HK-2 (cell line): ENCODE results near the gene PKP4.

Experiments used
- DNase-seq: peaks from one replicate; pipeline ENCODE4 v3.0.0-alpha.2; 2018; ENCODE audit not compliant: unreplicated experiment

Gene PKP4

GRCh38 chr2:158499383-158499782 lies 42.6 kb downstream of the PKP4 start:
- no peak for DNase-seq

- DNase-seq, result no peak
These were observed 43.6 kb downstream of the PKP4 start for GRCh38 chr2:158500333-158500732.

GRCh38 chr2:158501301-158501700 lies 44.5 kb downstream of the PKP4 start:
- DNase-seq, result no peak

- no peak for DNase-seq
These were observed 46.2 kb downstream of the PKP4 start for GRCh38 chr2:158502974-158503373.

GRCh38 chr2:158504088-158504487 lies 47.3 kb downstream of the PKP4 start:
- no peak for DNase-seq

GRCh38 chr2:158505448-158505934 lies 48.7 kb downstream of the PKP4 start:
- no peak for DNase-seq

- DNase-seq, result no peak
These were observed 50.4 kb downstream of the PKP4 start for GRCh38 chr2:158507141-158507540.

GRCh38 chr2:158507679-158508078 lies 50.9 kb downstream of the PKP4 start:
- no peak for DNase-seq

GRCh38 chr2:158509928-158510797 lies 53.4 kb downstream of the PKP4 start:
- no peak for DNase-seq

- no peak for DNase-seq
These were observed 54.1 kb downstream of the PKP4 start for GRCh38 chr2:158510887-158511286.

- DNase-seq, result no peak
These were observed 55.0 kb downstream of the PKP4 start for GRCh38 chr2:158511706-158512105.

- DNase-seq, result no peak
These were observed 55.6 kb downstream of the PKP4 start for GRCh38 chr2:158512323-158512722.

GRCh38 chr2:158513841-158514240 lies 57.1 kb downstream of the PKP4 start:
- DNase-seq, result no peak

- DNase-seq, result no peak
These were observed 61.3 kb downstream of the PKP4 start for GRCh38 chr2:158518084-158518483.

GRCh38 chr2:158519481-158519880 lies 62.7 kb downstream of the PKP4 start:
- DNase-seq, result no peak

- no peak for DNase-seq
These were observed 72.9 kb downstream of the PKP4 start for GRCh38 chr2:158529379-158530259.

- no peak for DNase-seq
These were observed 74.1 kb downstream of the PKP4 start for GRCh38 chr2:158530829-158531228.

- DNase-seq, result no peak
These were observed 76.3 kb downstream of the PKP4 start for GRCh38 chr2:158533009-158533408.

GRCh38 chr2:158539176-158540005 lies 82.6 kb downstream of the PKP4 start:
- no peak for DNase-seq

- DNase-seq, result no peak
These were observed 85.8 kb downstream of the PKP4 start for GRCh38 chr2:158542577-158542976.

GRCh38 chr2:158543957-158544356 lies 87.2 kb downstream of the PKP4 start:
- DNase-seq, result no peak

GRCh38 chr2:158544998-158545397 lies 88.2 kb downstream of the PKP4 start:
- no peak for DNase-seq
